ENCODE measurements around the gene KLHL29. TPM values are rescaled to one million over a fixed set of nuclear protein-coding genes. Genes with fewer than 3 reads are reported as not detected.

The KLHL29 gene
- total and polyA plus RNA-seq, 2 experiments from 2014 or later, result 1.9 to 6.4 TPM

GRCh38 chr2:23482607-23483006 is 97.6 kb downstream of the KLHL29 start:
- Histone ChIP-seq H3K36me3 (ENCODE audit: low read depth) (no peaks in the 10 kb centered on the region), H3F3A (ENCODE audit: insufficient read depth) (no peaks in the 10 kb centered on the region), H3K79me2 (ENCODE audit: insufficient read depth) (no peaks in the 10 kb centered on the region), H3K4me3 (no peak overlapping the region), H3K4me2 (ENCODE audit: unreplicated experiment) (no peak overlapping the region), H3K9me3 (ENCODE audit: low read depth) (no peaks in the 10 kb centered on the region), H3K4me1 (ENCODE audit: insufficient read depth) (peaks cover 15% of the 10 kb centered on the region), H3K9me2 (ENCODE audit: insufficient read depth) (no peaks in the 10 kb centered on the region), H3K27me3 (replicated peaks; ENCODE audit: insufficient read depth) (no peaks in the 10 kb centered on the region), H2AFZ (no peak overlapping the region), H3K27ac (no peak overlapping the region), H4K20me1 (ENCODE audit: insufficient read depth) (no peaks in the 10 kb centered on the region), H3K9ac (no peak overlapping the region)
- no peak for DNase-seq
- TF ChIP-seq EZH2 (IDR thresholded peaks at IDR 0.05; ENCODE audit: insufficient read depth, poor library complexity, severe bottlenecking), result no peak
- no peak for TF ChIP-seq EZH2phosphoT487 (IDR thresholded peaks at IDR 0.05; ENCODE audit: insufficient read depth, low read depth)
- in situ Hi-C loops (cut with MboI), result no loop called here
- 89 to 91% methylated on average over 6 of the region's 6 CpGs for WGBS, 2 experiments (ENCODE audit: low coverage in 1 of 2, low lambda C conversion rate in 2 of 2, missing lambda C conversion rate in 2 of 2)

DNA sequence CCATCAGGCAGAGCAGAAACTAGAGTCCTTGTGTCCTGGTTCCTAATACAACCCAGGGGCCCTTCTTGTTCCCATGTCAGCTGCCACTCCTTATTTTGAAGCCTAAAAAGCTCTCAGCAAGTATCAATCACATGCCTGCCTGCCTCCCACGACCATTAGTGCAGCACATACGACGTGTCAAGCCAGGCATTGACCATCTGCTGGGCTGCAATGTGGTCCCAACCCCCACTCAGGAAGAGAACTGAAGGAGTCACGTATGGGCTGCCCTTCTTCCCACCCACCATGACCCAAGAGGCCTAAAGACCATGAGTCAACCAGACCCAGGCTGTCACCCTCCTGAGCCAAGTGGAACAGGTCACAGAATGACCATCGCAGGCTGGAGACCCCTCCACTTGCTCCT is 98.8 kb downstream of the KLHL29 start:
- Histone ChIP-seq H3K36me3 (ENCODE audit: low read depth) (no peaks in the 10 kb centered on the region), H3K9me3 (ENCODE audit: low read depth) (no peaks in the 10 kb centered on the region), H3K79me2 (ENCODE audit: insufficient read depth) (no peaks in the 10 kb centered on the region), H3K9ac (no peak overlapping the region), H3K27ac (no peak overlapping the region), H3K9me2 (ENCODE audit: insufficient read depth) (no peaks in the 10 kb centered on the region), H3K4me2 (ENCODE audit: unreplicated experiment) (no peak overlapping the region), H3F3A (ENCODE audit: insufficient read depth) (no peaks in the 10 kb centered on the region), H3K27me3 (replicated peaks; ENCODE audit: insufficient read depth) (no peaks in the 10 kb centered on the region), H4K20me1 (ENCODE audit: insufficient read depth) (no peaks in the 10 kb centered on the region), H3K4me1 (ENCODE audit: insufficient read depth) (peaks cover 15% of the 10 kb centered on the region), H2AFZ (no peak overlapping the region), H3K4me3 (no peak overlapping the region)
- no peak for DNase-seq
- WGBS, 2 experiments (ENCODE audit: low coverage in 1 of 2, low lambda C conversion rate in 2 of 2, missing lambda C conversion rate in 2 of 2), result 77 to 78% methylated on average over 5 of the region's 5 CpGs
- in situ Hi-C loops (cut with MboI), result no loop called here
- TF ChIP-seq EZH2 (IDR thresholded peaks at IDR 0.05; ENCODE audit: insufficient read depth, poor library complexity, severe bottlenecking), result no peak
- no peak for TF ChIP-seq EZH2phosphoT487 (IDR thresholded peaks at IDR 0.05; ENCODE audit: insufficient read depth, low read depth)

DNA sequence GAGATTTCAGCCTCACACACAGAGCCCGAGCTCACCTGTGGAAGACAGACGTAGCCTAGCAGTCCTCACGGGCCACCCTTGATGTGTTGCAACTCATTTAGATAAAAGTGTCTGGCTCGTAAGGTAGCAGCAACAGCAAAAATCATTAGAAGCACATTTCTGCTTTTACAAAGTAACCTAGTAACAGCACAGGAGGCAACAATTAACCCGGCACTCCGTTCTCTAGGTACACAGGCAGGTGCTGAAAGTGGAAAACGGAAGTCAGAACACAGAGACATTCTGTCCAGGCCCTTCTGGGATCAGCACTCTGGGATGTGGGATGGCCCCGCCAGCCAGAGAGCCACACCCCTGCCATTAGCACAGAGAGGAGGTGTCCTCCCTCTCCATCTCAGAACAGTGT is 99.3 kb downstream of the KLHL29 start:
- Histone ChIP-seq H3K4me3 (no peak overlapping the region), H4K20me1 (ENCODE audit: insufficient read depth) (no peaks in the 10 kb centered on the region), H3K9ac (no peak overlapping the region), H3K4me2 (ENCODE audit: unreplicated experiment) (no peak overlapping the region), H3K27me3 (replicated peaks; ENCODE audit: insufficient read depth) (no peaks in the 10 kb centered on the region), H3K36me3 (ENCODE audit: low read depth) (no peaks in the 10 kb centered on the region), H3K9me2 (ENCODE audit: insufficient read depth) (no peaks in the 10 kb centered on the region), H3K79me2 (ENCODE audit: insufficient read depth) (no peaks in the 10 kb centered on the region), H3K27ac (no peak overlapping the region), H3F3A (ENCODE audit: insufficient read depth) (no peaks in the 10 kb centered on the region), H3K9me3 (ENCODE audit: low read depth) (no peaks in the 10 kb centered on the region), H2AFZ (no peak overlapping the region), H3K4me1 (ENCODE audit: insufficient read depth) (peaks cover 15% of the 10 kb centered on the region)
- 94 to 97% methylated on average over 8 of the region's 8 CpGs for WGBS, 2 experiments (ENCODE audit: low coverage in 1 of 2, low lambda C conversion rate in 2 of 2, missing lambda C conversion rate in 2 of 2)
- in situ Hi-C loops (cut with MboI), result no loop called here
- DNase-seq, result no peak
- no peak for TF ChIP-seq EZH2phosphoT487 (IDR thresholded peaks at IDR 0.05; ENCODE audit: insufficient read depth, low read depth)
- no peak for TF ChIP-seq EZH2 (IDR thresholded peaks at IDR 0.05; ENCODE audit: insufficient read depth, poor library complexity, severe bottlenecking)

GRCh38 chr2:23484767-23485166 is 99.8 kb downstream of the KLHL29 start:
- Histone ChIP-seq H3K9me2 (ENCODE audit: insufficient read depth) (no peaks in the 10 kb centered on the region), H3K79me2 (ENCODE audit: insufficient read depth) (no peaks in the 10 kb centered on the region), H2AFZ (no peak overlapping the region), H3K4me1 (ENCODE audit: insufficient read depth) (peaks cover 15% of the 10 kb centered on the region), H3K27me3 (replicated peaks; ENCODE audit: insufficient read depth) (no peaks in the 10 kb centered on the region), H3K9ac (no peak overlapping the region), H3K9me3 (ENCODE audit: low read depth) (no peaks in the 10 kb centered on the region), H4K20me1 (ENCODE audit: insufficient read depth) (no peaks in the 10 kb centered on the region), H3F3A (ENCODE audit: insufficient read depth) (no peaks in the 10 kb centered on the region), H3K4me3 (no peak overlapping the region), H3K4me2 (ENCODE audit: unreplicated experiment) (no peak overlapping the region), H3K27ac (no peak overlapping the region), H3K36me3 (ENCODE audit: low read depth) (no peaks in the 10 kb centered on the region)
- 69 to 74% methylated on average over 5 of the region's 5 CpGs for WGBS, 2 experiments (ENCODE audit: low coverage in 1 of 2, low lambda C conversion rate in 2 of 2, missing lambda C conversion rate in 2 of 2)
- TF ChIP-seq EZH2 (IDR thresholded peaks at IDR 0.05; ENCODE audit: insufficient read depth, poor library complexity, severe bottlenecking) (no peak), EZH2phosphoT487 (IDR thresholded peaks at IDR 0.05; ENCODE audit: insufficient read depth, low read depth) (no peak)
- no peak for DNase-seq
- in situ Hi-C loops (cut with MboI), result no loop called here

- WGBS, 2 experiments (ENCODE audit: low coverage in 1 of 2, low lambda C conversion rate in 2 of 2, missing lambda C conversion rate in 2 of 2), result 100% methylated on average over 2 of the region's 2 CpGs
- no peak overlapping the region for H3K4me2 ChIP-seq (ENCODE audit: unreplicated experiment)
- no peaks in the 10 kb centered on the region for H3K79me2 ChIP-seq (ENCODE audit: insufficient read depth)
- H3K9me3 ChIP-seq (ENCODE audit: low read depth), result no peaks in the 10 kb centered on the region
- H2AFZ ChIP-seq, result no peak overlapping the region
- H3K27me3 ChIP-seq (replicated peaks; ENCODE audit: insufficient read depth), result no peaks in the 10 kb centered on the region
- DNase-seq, result no peak
- no peaks in the 10 kb centered on the region for H3K36me3 ChIP-seq (ENCODE audit: low read depth)
- H3K4me3 ChIP-seq, result no peak overlapping the region
- H3F3A ChIP-seq (ENCODE audit: insufficient read depth), result no peaks in the 10 kb centered on the region
- H3K27ac ChIP-seq, result no peak overlapping the region
- H3K9me2 ChIP-seq (ENCODE audit: insufficient read depth), result no peaks in the 10 kb centered on the region
- H3K9ac ChIP-seq, result no peak overlapping the region
- H4K20me1 ChIP-seq (ENCODE audit: insufficient read depth), result no peaks in the 10 kb centered on the region
- in situ Hi-C loops (cut with MboI), result no loop called here
- TF ChIP-seq EZH2 (IDR thresholded peaks at IDR 0.05; ENCODE audit: insufficient read depth, poor library complexity, severe bottlenecking), result no peak
- TF ChIP-seq EZH2phosphoT487 (IDR thresholded peaks at IDR 0.05; ENCODE audit: insufficient read depth, low read depth), result no peak
- peaks cover 12% of the 10 kb centered on the region for H3K4me1 ChIP-seq (ENCODE audit: insufficient read depth)
Measured at GRCh38 chr2:23485261-23485660, 100.3 kb downstream of the KLHL29 start.

Data from GM23248 (cell line).